HG02571 (cell line): Measurements from ENCODE around the gene SELENOO.

ENCODE experiments used
- ATAC-seq: cut with Tn5 transposase; IDR thresholded peaks from one replicate; pipeline ENCODE4 v1.9.1; 2021; ENCODE audit warnings: mild to moderate bottlenecking, moderate library complexity; ENCODE audit not compliant: unreplicated experiment

The SELENOO gene

DNA sequence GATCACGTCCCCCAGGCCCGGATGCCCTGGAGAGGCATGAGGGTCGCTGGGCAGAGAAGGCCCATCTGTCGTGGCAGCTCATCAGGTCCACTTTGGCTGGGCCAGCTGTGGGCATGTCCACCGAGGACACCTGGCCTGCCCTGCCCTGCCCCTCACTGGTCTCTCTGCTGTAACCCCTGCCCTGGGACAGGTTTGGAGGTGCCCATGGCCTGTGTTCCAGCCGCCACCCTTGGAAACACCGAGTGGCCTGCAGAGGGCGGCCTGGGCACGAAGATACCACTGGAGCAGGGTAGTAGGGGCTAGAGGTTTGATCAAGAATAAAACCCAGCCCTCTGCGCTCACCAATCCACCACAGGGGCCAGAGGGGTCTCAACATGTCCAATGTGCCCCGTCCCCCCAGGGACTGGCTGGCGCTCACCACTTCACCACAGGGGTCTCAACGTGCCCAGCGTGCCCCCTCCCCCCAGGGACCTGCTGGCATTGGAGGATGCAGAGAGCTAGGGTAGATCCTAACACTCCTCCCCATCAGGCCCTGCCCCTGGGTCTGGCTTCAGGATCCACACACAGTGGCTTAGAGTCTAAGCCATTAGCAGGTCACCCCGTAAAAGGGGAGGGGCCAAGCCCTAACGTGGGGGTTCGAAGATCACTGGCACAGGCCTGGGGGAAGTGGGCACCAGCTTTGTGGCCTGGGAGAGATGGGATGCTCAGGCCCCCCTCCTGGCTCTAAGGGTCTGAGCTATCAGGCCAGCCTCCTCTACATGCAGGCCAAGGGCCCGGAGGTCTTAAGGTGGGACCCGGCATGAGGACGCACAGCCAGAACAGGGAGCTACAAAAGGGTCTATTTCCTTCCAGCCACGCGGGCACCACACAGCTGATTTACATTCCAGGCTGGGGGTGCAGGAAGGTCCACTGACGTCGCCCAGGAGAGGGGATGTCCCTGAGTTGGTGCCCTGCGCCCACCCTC is 51.6 kb downstream of the SELENOO start:
- ATAC-seq = no peak

DNA sequence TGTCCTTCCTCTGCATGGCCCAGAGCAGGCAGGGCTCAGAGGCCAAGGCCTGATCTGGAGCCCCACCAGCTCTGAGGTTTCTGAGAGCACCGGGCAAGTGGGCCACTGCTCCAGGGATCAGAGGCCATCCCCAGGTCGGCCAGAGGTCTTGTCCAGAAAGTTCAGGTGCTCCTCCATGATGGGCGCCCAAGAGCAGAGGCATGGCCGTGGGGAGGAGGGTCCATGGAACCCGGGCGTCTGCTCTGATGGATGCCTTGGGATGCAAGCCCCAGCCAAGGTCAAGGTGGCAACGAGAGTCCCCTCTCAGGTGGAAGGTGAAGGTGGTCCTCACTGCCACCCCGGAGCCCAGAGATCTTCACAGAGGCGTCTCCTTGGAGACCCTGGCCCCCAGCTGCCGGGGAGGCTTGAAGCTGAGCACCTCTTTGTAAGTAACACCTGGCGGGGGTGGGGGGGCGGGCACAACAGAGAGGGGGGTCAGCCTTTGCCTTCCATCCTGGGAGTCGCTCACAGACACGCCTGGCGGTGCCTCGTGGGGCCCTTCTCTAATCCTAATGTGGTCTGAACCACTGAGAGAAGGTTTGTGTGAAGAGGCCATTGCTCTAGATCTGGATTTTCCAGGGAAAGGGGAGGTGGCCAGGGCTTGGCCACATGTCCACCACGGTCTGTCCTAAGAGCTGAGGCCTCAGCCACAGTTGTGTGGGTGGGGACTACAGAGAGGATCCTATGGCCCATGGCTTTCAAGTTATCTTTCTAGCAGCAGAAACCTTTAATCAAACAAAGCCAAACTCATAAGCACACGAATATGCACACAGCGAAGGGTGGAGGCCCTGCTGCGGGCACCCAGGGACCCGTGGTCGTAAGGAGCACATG is 52.5 kb downstream of the SELENOO start:
- no peak for ATAC-seq

DNA sequence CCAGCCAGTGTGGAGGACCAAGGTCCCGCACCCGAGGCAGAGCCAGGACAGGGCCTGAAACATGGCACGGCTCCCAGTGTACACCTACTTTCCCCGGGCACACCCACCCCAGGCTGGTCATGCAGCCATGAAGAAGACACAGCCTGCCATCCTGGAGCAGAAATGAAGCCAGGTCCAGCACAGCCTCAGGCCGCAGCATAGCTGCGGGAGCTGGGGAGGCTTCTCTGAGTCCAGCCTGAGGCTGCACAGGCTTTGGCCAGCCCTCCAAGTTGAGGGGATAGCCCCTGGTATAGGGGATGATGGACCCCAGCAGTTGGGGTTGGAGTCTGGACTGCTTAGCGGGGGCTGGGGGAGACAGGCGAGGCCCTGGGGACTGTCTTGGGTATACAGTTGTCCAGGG is 53.1 kb downstream of the SELENOO start:
- no peak for ATAC-seq

DNA sequence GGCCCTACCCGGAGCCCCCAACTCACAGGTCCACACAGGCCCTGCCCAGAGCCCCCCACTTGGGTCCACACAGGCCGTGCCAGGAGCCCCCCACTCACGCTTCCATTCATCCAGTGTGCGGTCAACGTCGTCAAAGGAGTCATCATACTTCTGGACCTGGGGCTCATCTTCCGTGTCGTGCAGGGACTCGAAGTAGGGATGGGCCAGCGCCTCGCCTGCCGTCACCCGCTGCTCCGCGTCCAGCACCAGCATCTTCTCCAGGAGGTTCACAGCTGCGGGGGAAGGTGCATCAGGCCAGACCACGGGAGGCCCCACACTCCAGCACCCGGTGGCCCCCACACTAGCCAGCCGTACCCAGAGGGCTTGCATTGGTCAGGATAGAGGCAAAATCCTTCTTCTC is 54.3 kb downstream of the SELENOO start:
- no peak for ATAC-seq

DNA sequence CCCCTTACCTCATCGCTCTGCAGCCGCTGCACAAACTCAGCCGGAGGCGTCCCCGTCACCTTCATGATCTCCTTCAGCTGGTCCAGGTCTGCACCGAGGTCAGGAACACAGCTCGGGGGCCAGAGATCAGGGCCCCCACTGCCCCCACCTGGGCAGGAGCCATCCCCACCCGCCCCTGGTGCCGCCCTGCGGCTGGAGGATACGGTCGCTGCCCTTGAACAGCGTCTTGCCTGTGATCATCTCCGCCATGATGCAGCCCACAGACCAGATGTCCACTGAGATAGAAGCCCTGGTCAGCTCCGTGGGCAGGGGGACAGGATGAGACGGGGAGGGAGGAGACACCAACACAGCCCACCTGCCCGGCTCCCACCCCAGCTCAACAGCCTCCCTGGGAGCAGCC is 54.8 kb downstream of the SELENOO start:
- no peak for ATAC-seq

DNA sequence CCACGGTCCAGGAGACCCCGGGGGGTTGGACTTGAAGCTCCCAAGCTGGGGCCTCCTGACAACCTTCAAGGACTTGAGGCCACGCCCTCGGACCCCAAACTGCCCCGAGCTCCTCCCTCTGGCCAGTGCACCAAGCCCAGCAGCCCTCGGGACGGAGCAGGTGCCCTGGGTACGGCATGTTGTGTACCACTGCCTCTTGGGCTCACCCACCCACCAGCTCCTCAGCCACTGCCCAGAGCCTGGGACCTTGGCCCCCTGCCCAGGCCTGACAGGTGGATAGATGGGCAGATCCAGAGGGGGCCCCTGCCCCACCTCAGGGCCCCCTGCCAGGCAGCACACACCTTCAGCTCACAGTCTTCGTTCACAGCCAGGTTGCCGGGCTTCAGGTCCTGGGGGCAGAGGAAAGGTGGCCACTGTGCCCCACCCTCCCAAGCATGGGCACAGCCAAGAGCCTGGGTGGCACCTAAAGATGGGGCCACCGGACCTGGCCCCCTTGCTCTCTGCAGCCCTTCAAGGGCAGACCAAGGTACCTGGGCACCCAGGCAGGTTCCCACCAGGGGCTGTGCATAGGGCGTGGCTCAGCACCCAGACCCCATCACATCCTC is 55.5 kb downstream of the SELENOO start:
- ATAC-seq = no peak

DNA sequence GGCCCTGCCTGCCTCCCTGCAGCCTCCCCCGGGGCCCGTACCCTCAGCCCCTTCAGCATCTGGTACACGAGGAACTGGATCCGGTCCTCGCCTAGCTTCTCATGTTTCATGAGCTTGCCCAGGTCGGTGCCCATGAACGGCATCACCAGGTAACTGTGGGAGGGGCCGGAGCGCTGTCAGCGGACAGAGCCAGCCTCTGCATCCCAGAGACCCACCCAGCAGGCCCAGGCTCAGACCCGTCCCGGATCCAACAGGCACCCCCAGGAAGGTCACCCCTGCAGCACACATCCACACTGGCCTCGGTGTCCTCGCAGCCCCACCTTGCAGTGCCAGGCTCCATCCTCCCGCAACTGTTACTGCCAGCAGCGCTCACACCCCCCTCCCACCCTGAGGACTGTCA is 56.2 kb downstream of the SELENOO start:
- no peak for ATAC-seq

DNA sequence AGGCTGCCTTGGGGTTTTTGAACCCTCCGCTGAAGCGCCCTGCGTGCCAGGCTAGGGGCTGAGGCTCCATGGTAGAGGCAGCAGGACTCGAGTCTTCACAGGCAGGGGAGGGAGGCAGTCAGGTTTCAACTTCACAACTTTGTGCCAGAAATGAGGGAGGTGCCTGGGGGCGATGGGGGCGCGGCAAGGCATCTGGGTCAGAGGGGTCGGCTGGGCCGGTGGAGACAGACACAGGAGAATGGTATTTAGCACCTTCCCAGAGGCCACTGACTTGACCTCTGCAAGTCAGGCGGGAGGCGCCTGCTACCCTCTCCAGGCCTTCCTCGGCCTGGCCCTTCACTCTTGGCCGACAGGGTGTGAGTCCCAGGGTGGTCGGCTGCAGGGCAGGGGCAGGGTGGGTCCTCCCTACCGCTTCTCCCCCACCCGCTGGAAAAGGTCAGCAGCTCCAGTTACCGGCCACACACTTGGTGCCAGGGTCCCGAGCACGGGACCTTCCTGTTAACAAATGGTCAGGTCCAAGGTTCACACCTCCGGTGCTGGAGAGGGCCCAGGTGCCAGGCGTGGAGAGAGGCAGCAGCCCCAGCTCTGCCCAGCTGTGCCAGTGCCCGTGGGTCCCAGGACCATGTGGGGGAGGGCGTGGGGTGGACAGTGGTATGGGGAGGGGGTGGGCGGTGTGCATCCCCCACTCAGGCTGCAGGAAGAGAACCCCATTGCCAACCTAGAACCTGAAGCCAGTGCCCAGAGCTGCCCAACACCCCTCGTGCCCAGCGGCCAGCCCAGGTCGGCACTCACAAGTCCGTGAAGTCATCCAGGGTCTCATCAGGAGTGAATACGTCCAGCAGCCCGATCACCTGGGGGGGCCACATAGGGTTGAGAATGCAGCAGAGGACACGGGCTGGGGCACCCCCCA is 56.9 kb downstream of the SELENOO start:
- ATAC-seq = no peak

DNA sequence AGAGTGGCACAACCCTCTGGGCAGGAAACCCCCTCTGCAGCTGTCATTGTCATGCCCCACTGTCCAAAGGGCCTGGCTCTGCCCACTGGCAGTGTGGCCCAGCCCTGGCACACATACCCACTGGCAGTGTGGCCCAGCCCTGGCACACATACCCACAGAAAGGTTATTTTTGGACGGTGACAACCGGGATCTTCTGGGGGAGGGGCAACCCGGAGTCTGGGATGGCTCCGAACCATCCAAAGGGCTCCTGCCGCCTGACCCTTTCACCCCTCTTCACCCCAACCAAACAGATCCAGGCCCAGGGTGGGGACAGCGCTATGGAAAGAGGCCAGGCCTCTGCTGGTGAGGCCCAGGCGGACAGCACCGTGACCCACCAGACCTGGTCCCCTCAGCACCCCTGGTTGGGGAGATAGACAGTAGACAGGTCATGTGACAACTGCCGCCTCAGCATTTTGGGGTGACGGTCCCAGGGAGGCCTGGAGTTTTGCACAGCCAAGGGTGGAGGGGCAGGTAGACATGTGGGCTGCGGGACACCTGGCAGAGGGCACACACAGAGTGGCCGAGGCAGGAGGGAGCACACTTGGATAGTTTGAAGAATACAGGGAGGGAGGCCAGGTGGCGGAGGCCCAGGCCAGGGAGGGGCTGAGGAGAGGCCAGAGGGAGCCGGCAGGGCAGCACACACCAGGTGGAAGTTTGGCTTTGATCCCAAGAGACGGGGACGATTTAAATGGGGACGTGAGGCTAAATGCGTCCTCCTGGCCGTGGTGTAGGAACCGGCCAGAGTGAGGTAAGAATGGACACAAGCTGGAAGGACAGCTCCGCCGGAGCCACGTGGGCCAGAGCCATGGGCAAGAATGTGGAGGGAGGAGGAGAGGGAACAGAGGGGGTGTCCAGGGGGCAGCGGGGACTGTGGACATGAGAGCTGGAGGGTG is 57.8 kb downstream of the SELENOO start:
- no peak for ATAC-seq

DNA sequence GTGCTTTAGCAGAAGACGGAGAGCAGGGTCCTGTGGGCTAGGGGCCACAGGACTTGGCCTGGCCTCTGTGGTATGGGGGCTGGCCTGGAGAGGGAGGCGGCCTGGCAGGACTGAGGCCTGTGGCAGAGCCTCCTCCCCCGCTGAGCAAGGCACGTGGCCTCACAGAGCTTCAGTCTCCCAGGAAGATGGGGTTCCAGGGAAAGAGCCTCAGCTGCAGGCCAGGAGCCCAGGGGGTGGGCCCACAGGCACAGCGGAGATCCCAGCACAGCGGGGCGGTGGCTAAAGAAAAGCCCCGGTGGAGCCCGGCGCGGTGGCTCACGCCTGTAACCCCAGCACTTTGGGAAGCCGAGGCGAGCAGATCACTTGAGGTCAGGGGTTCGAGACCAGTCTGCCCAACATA is 58.5 kb downstream of the SELENOO start:
- no peak for ATAC-seq

DNA sequence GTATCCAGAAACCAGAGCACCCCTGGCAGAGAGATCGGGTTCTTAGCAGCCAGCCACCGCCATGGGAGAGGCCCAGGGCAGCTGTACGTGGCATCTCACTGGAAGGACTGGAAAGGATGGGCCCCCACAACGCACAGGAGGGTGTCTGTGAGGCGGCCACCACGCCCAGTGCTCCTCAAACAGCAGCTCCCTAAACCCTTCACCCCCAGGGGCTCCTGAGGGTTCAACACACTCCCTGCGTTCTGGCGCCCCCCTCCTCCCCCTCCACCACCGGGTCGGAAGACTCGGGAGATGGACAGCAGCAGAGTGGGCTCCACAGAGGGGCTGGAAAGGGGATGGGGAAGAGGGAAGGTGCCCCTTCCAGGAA is 59.6 kb downstream of the SELENOO start:
- ATAC-seq = no peak

DNA sequence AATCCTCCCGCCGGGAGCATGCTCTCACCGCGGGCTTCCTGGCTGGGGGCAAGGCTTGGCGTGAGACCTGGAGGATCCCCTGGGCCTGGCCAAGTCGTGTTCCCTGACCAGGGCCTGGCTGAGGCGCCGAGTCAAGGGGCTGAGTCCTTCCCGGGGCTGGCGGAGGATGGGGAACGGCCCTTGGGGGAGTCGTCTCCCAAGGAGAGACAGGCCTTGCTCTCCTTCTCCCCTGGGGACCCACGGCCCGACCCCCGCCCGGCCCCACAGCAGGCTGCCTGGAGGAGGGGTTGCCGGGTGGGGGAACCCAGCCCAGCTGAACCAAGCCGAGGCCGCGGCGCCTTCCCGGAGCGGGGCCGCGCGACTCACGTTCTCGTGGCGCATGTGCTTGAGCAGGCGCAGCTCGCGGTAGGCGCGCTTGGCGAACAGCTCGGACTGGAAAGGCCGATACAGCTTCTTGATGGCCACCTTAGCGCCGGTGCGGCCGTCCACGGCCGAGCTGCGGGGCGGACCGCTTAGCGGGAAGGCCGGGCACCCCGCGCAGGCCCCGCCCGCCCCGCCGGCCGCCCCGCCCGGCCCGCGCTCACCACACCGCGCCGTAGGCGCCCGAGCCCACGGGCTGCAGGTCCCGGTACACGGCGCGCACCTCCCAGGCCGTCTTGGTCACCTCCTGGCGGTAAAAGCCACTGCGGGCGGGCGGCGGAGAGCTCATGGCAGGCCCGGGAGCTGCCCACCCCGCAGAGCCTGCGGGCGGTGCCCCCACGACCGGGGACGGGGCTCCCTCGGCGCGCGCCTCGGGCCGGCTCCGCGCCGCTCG is 60.2 kb downstream of the SELENOO start:
- no peak for ATAC-seq

DNA sequence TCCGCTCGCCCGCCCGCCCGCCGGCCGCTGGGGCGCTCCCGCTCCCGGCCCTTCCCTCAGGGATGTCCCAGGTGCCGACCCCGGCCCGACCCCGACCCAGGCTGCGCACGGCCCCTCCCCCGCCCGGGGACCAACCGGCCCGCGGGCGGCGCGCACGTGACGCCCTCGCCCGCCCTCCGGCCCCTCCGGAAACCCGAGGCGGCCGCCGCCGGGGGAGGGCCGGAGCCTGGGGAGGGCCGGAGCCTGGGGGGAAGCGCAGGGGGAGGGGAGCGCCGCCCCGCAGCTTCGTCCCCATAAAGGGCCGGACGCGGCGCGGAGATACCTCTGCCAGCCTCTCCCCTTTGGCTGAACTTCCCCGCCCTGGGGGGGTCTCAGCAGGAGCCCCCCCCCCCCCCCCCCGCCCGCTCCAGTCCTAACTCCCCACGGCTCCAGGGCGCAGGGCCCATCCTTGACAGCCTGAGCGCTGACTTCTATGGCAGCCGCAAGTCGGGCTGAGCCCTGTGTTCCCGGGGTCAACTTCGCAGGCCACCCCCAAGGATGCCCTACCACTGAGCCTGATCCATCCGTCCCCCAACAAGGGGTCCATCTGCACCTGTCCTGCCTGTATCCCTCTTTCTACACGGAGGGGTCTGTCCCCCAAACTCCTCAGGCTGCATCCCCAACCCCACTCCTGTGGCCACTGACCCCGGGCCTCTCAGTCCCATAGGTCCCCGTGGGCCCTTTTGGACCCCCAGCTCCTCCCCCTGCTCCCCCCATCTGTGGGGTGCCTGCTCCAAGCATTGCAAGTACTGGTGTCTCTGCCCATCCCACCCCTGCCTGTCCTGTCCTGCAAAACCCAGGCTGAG is 61.0 kb downstream of the SELENOO start, which contains the start of gene MAPK12:
TSS of gene MAPK12 (minus strand) at position 69 of the 845 bp plus-strand sequence. CDS start 174 bp downstream, outside the sequence.
- no peak for ATAC-seq

DNA sequence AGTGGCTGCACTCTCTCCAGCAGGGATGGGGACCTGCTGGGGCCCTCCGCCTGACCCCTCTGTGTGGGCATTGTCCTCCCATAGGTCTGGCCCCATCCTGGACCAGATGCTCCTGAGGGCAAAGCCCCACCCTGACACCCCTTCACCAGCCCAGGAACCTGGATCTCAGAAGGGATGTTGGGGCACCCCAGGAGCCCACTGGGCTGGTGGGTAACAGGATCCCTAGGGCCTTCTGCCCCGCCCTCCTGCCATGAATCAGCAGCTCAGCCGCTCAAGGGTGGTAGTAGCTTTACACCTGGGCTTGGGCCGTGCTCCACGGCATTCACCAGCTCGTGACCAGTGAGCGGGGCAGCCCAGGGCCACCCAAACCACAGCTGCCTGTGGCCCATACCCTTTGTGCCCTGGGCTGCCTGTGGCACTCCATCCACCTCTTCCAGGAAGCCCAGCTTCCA is 61.7 kb downstream of the SELENOO start:
- ATAC-seq = no peak

DNA sequence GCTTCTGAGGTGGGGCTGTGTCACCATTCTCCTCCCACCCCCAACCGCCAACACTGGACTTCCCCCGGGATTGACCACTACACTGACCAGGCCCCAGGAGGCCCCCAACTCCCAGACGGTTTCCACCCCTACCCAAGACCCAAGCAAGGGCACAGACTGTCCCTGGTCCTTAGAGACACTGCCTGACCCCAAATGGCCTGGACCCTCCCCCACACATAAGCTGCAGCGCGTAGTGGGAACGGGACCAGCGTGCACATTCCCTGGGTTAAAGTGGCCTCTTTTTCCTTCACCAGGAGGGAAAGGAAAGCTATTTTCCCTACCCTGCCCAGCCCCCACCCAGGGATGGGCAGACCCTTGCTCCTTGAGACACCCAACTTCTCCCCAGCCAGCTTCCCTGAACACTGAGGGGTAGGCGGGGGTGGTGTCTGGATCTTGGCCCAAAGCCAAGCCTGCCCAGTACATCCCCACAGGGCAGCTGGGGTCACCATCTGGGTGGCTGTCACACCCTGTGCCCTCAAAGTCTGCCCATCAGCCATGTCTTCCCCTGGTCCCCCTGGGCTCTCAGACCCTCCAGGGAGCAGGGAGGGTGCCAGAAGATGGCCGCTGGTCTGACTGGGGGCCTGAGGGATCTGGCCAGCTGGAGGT is 62.3 kb downstream of the SELENOO start:
- no peak for ATAC-seq

DNA sequence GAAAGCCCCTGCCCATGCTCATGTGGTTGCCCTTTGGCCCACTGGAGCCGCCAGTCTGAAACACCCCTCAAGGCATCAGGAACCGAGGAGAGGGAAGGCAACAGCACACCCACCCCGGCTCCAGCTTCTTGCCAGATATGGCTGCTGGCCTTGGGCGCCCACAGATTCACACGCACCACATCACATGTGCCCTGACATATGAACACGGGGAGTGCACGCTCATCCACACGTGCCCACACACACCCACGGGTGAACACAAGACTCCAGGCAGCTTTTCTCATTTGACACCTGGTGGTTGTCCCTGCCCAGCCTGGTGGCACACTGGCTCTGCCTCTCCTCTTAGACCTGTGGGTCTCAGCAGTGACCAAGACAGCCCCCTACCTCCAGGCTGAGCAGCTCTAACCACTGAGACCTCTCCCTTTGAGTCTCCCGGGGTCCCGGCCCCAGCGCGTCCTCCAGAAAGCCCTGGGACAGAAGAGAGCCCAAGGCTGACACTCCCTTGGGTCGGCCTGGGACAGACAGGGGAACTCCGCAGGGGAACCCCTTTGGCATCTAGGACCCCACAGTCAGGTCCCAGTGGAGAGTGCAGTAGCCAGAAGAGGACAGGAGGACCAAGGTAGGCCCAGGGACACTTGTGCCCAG is 63.4 kb downstream of the SELENOO start:
- ATAC-seq = no peak
